ENCODE measurements around the gene EVX1. TPM values are rescaled to one million over a fixed set of nuclear protein-coding genes. Genes with fewer than 3 reads are reported as not detected.

Gene EVX1
- total RNA-seq, 1 experiment from 2014 or later = 0.10 TPM

DNA sequence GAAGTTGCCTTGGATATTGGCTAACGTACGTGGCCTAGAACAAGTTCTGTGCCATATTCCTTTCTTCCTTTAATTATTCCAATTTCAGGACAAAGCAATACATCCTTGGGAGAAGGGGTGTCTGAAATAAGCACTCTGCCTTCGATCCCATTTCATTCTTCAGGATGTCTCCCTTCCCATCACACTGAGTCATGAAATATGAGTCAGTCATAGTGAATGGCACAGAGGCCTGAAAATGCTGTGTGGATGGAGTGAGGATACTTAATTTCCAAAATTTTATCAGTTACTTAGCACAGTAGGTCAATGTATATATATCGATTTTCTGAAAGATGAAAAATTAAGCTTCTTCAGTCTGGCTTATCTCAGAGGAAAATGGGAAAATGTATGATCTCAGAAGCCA lies 19.5 kb downstream of the EVX1 start:
- no TSS peak for BruUV-seq (replicated peaks)
- ChIA-PET CTCF (no interaction called here), POLR2A (no interaction called here)
- no peaks in the 10 kb centered on the region for H3K27me3 ChIP-seq (ENCODE audit: control insufficient read depth, insufficient read depth, low read length)
- 0 out of 2 replicates have a peak, but pooled peaks cover 3% of the 10 kb centered on the region for H3K4me1 ChIP-seq (ENCODE audit: control insufficient read depth, insufficient read depth, low read length)
- DNase-seq (ENCODE audit: low read depth, low spot score) = no peak
- intact Hi-C loops (cut with micrococcal nuclease; ENCODE audit: unreplicated experiment) (no loop called here), in situ Hi-C loops (cut with HindIII; ENCODE audit: low pct_unique_long_range_greater_than_20kb, low sequenced_read_pairs) (no loop called here)
- no peak for TF ChIP-seq POLR2AphosphoS5 (IDR thresholded peaks at IDR 0.05; ENCODE audit: low read depth, low read length)
- no peak overlapping the region for H3K4me3 ChIP-seq (ENCODE audit: low read depth in 2 of 2, low read length in 2 of 2)
- no peak overlapping the region for H3K27ac ChIP-seq (ENCODE audit: low read length)
- no peaks in the 10 kb centered on the region for H3K9me3 ChIP-seq (ENCODE audit: control insufficient read depth, insufficient read depth, low read depth, low read length)
- H3K36me3 ChIP-seq (ENCODE audit: control insufficient read depth, insufficient read depth, low read length) = no peaks in the 10 kb centered on the region
- no peak for ATAC-seq

DNA sequence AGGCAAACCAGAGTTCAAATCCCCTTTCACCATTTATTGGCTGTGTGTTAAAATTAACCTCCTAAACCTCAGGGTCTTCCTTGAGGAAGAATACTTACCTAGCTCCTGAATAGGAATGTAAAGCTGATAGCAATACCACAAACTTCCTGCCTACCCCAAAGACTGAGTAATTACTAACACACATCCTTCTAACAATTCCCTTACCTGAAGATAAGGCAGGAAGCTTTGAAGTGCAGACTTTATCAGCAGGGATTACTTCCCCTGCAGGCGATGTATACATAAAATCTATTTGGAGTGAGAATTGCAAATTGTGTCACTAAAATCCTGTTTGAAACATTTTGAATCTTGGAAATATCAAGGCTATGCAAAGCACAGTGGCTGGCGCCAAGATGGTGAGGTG lies 21.2 kb downstream of the EVX1 start:
- in situ Hi-C loops (cut with HindIII; ENCODE audit: low pct_unique_long_range_greater_than_20kb, low sequenced_read_pairs) (no loop called here), intact Hi-C loops (cut with micrococcal nuclease; ENCODE audit: unreplicated experiment) (no loop called here)
- BruUV-seq (replicated peaks) = no TSS peak
- Histone ChIP-seq H3K4me3 (ENCODE audit: low read depth in 2 of 2, low read length in 2 of 2) (no peak overlapping the region), H3K9me3 (ENCODE audit: control insufficient read depth, insufficient read depth, low read depth, low read length) (no peaks in the 10 kb centered on the region), H3K4me1 (ENCODE audit: control insufficient read depth, insufficient read depth, low read length) (0 out of 2 replicates have a peak, but pooled peaks cover 3% of the 10 kb centered on the region), H3K36me3 (ENCODE audit: control insufficient read depth, insufficient read depth, low read length) (no peaks in the 10 kb centered on the region), H3K27ac (ENCODE audit: low read length) (no peak overlapping the region), H3K27me3 (ENCODE audit: control insufficient read depth, insufficient read depth, low read length) (no peaks in the 10 kb centered on the region)
- ChIA-PET CTCF (no interaction called here), POLR2A (interaction anchor here (0.7 kb wide), 1 partner anchor 370 kb away, joined by 4 read pairs; no protein-coding TSS in a partner anchor)
- TF ChIP-seq CTCF (IDR thresholded peaks at IDR 0.05) = no peak
- TF ChIP-seq SIN3A (IDR thresholded peaks at IDR 0.05; ENCODE audit: borderline replicate concordance, insufficient read depth, low read depth, low read length) = no peak
- TF ChIP-seq TCF7L2 (IDR thresholded peaks at IDR 0.05; ENCODE audit: low read depth, low read length) = no peak
- no peak for TF ChIP-seq REST (IDR thresholded peaks at IDR 0.05; ENCODE audit: insufficient read depth in 1 of 2, low read depth in 2 of 2, low read length in 1 of 2)
- TF ChIP-seq POLR2AphosphoS5 (IDR thresholded peaks at IDR 0.05; ENCODE audit: low read depth, low read length) = no peak
- ATAC-seq (no peak), DNase-seq (ENCODE audit: low read depth, low spot score) (no peak)

DNA sequence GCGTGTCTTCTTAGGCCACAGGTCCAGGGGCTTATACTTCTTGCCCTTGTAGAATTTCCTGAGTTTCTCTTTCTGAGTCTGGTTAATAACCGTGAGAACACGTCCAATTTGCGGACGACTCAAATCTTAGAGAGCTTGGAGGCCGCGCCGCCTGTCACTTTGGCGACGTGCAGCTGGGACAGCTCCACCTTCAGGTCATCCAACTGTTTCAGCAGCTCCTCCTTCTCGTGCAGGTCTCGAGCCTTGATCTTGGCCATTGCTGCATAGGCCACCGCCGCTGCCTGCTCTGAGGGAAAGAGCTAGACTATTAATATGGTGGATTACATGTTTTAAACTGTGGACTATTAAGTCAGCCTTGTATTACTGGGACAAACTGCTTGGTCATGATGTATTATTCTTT lies 26.9 kb downstream of the EVX1 start:
- CTCF ChIA-PET = no interaction called here
- TF ChIP-seq REST (IDR thresholded peaks at IDR 0.05; ENCODE audit: insufficient read depth in 1 of 2, low read depth in 2 of 2, low read length in 1 of 2) (no peak), CTCF (IDR thresholded peaks at IDR 0.05) (no peak; the same call in 1 of the 2 replicates), SIN3A (IDR thresholded peaks at IDR 0.05; ENCODE audit: borderline replicate concordance, insufficient read depth, low read depth, low read length) (no peak), TCF7L2 (IDR thresholded peaks at IDR 0.05; ENCODE audit: low read depth, low read length) (no peak), POLR2AphosphoS5 (IDR thresholded peaks at IDR 0.05; ENCODE audit: low read depth, low read length) (no peak)
- Histone ChIP-seq H3K27ac (ENCODE audit: low read length) (no peak overlapping the region), H3K27me3 (ENCODE audit: control insufficient read depth, insufficient read depth, low read length) (no peaks in the 10 kb centered on the region), H3K4me1 (ENCODE audit: control insufficient read depth, insufficient read depth, low read length) (no peaks in the 10 kb centered on the region), H3K36me3 (ENCODE audit: control insufficient read depth, insufficient read depth, low read length) (no peaks in the 10 kb centered on the region), H3K9me3 (ENCODE audit: control insufficient read depth, insufficient read depth, low read depth, low read length) (peaks cover 13% of the 10 kb centered on the region; the same call in 1 of the 2 replicates), H3K4me3 (ENCODE audit: low read depth in 2 of 2, low read length in 2 of 2) (no peak overlapping the region)
- POLR2A ChIA-PET = no interaction called here
- no TSS peak for BruUV-seq (replicated peaks)
- in situ Hi-C loops (cut with HindIII; ENCODE audit: low pct_unique_long_range_greater_than_20kb, low sequenced_read_pairs) (no loop called here), intact Hi-C loops (cut with micrococcal nuclease; ENCODE audit: unreplicated experiment) (no loop called here)
- DNase-seq (ENCODE audit: low read depth, low spot score) = no peak
- no peak for ATAC-seq

All from Panc1 (cell line).